GM12872 (cell line): Measurements from ENCODE around the gene TEX26.

Experiments
- TF ChIP-seq, protein P1 (sequence below): IDR thresholded peaks from 3 replicates; pipeline ENCODE4 v1.5.1; 2011; ENCODE audit warnings: low read depth, mild to moderate bottlenecking, low read length, moderate library complexity; ENCODE audit not compliant: insufficient read depth

TEX26 gene

GRCh38 chr13:30932481-30933353, at the start of gene TEX26:
TEX26 (plus strand) TSS chr13:30932656; CDS start chr13:30932716, 60 bp downstream.
- TF ChIP-seq, protein P1, sequence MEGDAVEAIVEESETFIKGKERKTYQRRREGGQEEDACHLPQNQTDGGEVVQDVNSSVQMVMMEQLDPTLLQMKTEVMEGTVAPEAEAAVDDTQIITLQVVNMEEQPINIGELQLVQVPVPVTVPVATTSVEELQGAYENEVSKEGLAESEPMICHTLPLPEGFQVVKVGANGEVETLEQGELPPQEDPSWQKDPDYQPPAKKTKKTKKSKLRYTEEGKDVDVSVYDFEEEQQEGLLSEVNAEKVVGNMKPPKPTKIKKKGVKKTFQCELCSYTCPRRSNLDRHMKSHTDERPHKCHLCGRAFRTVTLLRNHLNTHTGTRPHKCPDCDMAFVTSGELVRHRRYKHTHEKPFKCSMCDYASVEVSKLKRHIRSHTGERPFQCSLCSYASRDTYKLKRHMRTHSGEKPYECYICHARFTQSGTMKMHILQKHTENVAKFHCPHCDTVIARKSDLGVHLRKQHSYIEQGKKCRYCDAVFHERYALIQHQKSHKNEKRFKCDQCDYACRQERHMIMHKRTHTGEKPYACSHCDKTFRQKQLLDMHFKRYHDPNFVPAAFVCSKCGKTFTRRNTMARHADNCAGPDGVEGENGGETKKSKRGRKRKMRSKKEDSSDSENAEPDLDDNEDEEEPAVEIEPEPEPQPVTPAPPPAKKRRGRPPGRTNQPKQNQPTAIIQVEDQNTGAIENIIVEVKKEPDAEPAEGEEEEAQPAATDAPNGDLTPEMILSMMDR: no peak

GRCh38 chr13:30882996-30883766, 49.3 kb upstream of the TEX26 start:
- TF ChIP-seq, protein P1: no peak

DNA sequence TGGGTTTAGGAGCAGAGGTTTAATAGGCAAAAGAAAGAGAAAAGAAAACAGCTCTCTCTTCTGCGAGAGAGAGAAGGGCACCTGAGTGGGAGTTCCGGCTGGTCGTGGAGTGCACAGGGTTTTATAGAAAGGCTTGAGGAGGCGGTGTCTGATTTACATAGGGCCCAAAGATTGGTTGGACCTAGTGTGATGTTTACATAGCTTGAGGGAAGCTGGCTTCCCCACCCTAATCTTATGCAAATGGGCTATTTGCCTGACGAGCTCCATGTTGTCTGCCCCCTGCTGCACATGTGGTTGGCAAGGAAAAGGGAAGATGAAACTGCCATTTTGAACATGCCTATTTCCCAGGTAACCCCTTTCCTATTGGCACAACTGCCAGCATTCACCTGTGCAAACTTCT, 47.9 kb upstream of the TEX26 start:
- TF ChIP-seq, protein P1: no peak

- TF ChIP-seq, protein P1: no peak
These were observed 43.2 kb upstream of the TEX26 start for GRCh38 chr13:30889196-30889690.

DNA sequence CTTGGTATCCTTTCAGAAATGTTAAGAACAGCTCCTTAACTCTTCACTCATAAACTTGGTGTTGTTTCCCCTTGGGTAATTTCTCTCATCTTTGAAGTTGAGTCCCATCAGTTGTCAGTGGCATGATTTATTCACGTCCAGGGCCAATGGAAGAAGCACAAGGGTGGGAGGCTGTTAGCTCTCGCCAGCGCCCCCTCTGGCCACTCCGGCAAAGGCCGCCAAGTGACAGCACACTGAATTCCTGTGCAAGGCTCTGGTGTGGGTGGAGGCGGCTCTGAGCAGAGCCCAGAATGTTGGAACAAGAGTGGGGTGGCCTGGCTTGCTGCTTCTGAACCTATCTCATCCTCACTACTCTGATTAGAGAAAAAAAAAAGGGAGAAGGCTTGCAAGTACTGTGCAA, 39.5 kb upstream of the TEX26 start:
- TF ChIP-seq, protein P1: peak; percentile 65

- TF ChIP-seq, protein P1: no peak
These were observed 36.7 kb upstream of the TEX26 start for GRCh38 chr13:30895773-30896172.

DNA sequence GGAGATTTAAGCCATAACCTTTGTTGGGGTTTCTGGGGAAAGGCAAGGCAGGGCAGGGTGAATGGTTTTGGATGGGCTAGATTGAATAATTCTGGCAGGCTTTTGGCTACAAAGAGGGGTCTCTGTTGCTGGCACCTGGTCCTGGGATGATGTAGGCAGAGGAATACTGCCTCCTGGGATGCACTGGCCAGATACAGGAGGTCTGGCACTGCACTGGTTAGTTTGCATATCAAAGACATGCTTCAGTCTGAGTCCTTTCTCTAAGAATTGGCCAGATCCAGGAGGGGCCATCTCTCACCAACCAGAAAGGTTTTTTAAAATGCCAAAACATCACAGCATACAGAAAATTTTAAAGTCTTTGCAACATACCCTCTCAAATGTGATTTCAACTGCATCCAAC, 34.4 kb upstream of the TEX26 start:
- TF ChIP-seq, protein P1: no peak
